SU-DHL-6 (cell line): Measurements from ENCODE around the gene PRELP.

Experiments
- EZH2phosphoT487 ChIP-seq: fragments of 200-600 bp; sonication (generic), shearing (Covaris generic); conservative IDR thresholded peaks from 2 replicates; pipeline ENCODE4 v1.6.1; 2018; ENCODE audit warnings: mild to moderate bottlenecking, antibody characterized with exemption, low read length, moderate library complexity, mixed read lengths
- TF ChIP-seq, protein P1 (sequence below): fragments of 200-600 bp; sonication (generic); IDR thresholded peaks from one replicate; pipeline ENCODE4 v1.5.1; 2017; ENCODE audit warnings: antibody characterized with exemption, mild to moderate bottlenecking, low read length, moderate library complexity; ENCODE audit not compliant: insufficient read depth, poor library complexity, severe bottlenecking

DNA sequence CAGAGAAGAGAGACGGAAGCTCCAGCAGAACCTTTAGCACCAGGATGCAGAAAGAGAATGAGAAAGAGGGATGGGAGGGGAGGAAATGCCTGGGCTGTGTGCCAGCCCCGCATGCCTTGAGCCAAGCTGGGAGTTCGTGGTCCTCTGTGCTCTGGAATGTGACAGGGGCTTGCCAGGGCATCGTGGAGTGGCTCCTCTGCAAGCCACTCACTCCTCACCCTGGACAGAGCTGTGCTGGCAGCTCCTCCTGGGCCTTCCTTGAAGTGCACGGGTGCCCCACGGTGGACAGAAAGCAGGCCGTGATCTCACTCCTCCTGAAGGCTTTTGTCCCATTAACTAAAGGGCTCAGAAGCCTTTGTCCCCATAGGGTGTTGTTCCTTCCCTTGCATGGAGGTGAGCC, 34.8 kb upstream of the PRELP start:
- TF ChIP-seq, protein P1, sequence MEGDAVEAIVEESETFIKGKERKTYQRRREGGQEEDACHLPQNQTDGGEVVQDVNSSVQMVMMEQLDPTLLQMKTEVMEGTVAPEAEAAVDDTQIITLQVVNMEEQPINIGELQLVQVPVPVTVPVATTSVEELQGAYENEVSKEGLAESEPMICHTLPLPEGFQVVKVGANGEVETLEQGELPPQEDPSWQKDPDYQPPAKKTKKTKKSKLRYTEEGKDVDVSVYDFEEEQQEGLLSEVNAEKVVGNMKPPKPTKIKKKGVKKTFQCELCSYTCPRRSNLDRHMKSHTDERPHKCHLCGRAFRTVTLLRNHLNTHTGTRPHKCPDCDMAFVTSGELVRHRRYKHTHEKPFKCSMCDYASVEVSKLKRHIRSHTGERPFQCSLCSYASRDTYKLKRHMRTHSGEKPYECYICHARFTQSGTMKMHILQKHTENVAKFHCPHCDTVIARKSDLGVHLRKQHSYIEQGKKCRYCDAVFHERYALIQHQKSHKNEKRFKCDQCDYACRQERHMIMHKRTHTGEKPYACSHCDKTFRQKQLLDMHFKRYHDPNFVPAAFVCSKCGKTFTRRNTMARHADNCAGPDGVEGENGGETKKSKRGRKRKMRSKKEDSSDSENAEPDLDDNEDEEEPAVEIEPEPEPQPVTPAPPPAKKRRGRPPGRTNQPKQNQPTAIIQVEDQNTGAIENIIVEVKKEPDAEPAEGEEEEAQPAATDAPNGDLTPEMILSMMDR: no peak
- no peak for TF ChIP-seq EZH2phosphoT487
